ENCODE measurements around the gene GSG1. TPM values are rescaled to one million over a fixed set of nuclear protein-coding genes. Genes with fewer than 3 reads are reported as not detected.
A peak's percentile ranks its signal among the peaks of the same experiment; 100 is the strongest.

GSG1 gene
- total and polyA plus RNA-seq, 2 of the 8 experiments (the other 6 are each of a cell fraction or from before 2014, with no cell fraction given), result 0.89 to 1.4 TPM

DNA sequence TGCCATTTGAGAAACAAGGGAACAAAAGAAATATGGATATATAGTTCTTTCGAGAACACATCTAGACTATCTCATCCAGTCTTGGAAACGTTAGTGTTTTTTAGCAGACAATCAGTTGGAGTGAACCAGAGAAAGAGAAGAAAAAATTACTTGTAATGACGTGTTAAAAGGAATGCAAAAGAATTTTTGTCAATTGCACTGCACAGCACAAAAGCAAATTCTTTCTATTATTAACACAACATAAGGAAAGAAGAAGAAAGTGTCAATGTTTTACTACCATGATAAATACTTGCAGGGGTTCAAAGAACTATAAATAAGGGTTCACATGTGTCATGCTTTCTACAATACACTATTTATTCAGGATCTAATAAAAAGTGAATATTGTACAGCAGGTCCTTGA lies 27.5 kb upstream of the GSG1 start:
- H3K23ac ChIP-seq (ENCODE audit: insufficient read length), result no peak overlapping the region
- no peaks in the 10 kb centered on the region for H3K36me3 ChIP-seq (ENCODE audit: control insufficient read depth in 2 of 4, insufficient read depth in 4 of 4, low read length in 3 of 4)
- H2AFZ ChIP-seq (ENCODE audit: low read length), result no peak overlapping the region
- H4K20me1 ChIP-seq (replicated peaks in 1 of 2; ENCODE audit: control insufficient read depth in 1 of 2, insufficient read depth in 2 of 2, low read length in 2 of 2), result no peaks in the 10 kb centered on the region
- H2BK120ac ChIP-seq (replicated peaks; ENCODE audit: low read depth, low read length), result no peak overlapping the region
- H3K4me3 ChIP-seq (ENCODE audit: extremely low read depth in 1 of 4, insufficient read depth in 2 of 4, low read depth in 3 of 4, low read length in 4 of 4), result no peak overlapping the region
- CTCF ChIA-PET (ENCODE audit: partially characterized antibody), result no interaction called here
- WGBS, 2 experiments (ENCODE audit: extremely low coverage in 1 of 2, insufficient coverage in 1 of 2, insufficient read length in 1 of 2, insufficient replicate concordance in 2 of 2, low coverage in 1 of 2, low lambda C conversion rate in 2 of 2, missing lambda C conversion rate in 1 of 2), result 90% methylated on average over 3 of the region's 3 CpGs; no CpG with 5 or more reads in 1 of the 2 experiments
- no peak overlapping the region for H4K5ac ChIP-seq (ENCODE audit: insufficient read length, low read depth, low read length)
- H3K18ac ChIP-seq (ENCODE audit: extremely low read depth, low read length), result no peak overlapping the region
- no peaks in the 10 kb centered on the region for H3K9me3 ChIP-seq (ENCODE audit: insufficient read depth in 2 of 2, low read depth in 1 of 2, low read length in 1 of 2)
- peaks cover 0 to 7% (median 4%) of the 10 kb centered on the region in 4 experiments; a peak in 3 of 7 replicates for H3K4me1 ChIP-seq (replicated peaks in 1 of 4; ENCODE audit: control insufficient read depth in 3 of 4, insufficient read depth in 4 of 4, low read length in 3 of 4)
- H4K91ac ChIP-seq (replicated peaks; ENCODE audit: insufficient read length, low read length), result no peak overlapping the region
- POLR2A ChIA-PET (ENCODE audit: partially characterized antibody), result no interaction called here
- H3K14ac ChIP-seq (ENCODE audit: insufficient read length), result no peak overlapping the region
- H4K8ac ChIP-seq (ENCODE audit: extremely low read depth, insufficient read depth, low read length), result no peak overlapping the region
- no peak for FAIRE-seq
- H2AK5ac ChIP-seq (ENCODE audit: low read depth, low read length), result 0 out of 2 replicates have a peak overlapping the region, but pooled peaks have one; percentile 67
- no peak overlapping the region for H3K9ac ChIP-seq (replicated peaks in 1 of 4; ENCODE audit: extremely low read depth in 1 of 4, low read depth in 3 of 4, low read length in 3 of 4)
- H3K27ac ChIP-seq (ENCODE audit: low read depth, low read length), result no peak overlapping the region
- H3K4ac ChIP-seq (replicated peaks; ENCODE audit: insufficient read length, low read depth, low read length), result no peak overlapping the region
- no peak overlapping the region for H2BK12ac ChIP-seq (ENCODE audit: low read depth, low read length)
- no peaks in the 10 kb centered on the region for H3K27me3 ChIP-seq (replicated peaks in 1 of 4; ENCODE audit: control insufficient read depth in 3 of 4, extremely low read depth in 1 of 4, insufficient read depth in 3 of 4, low read length in 3 of 4)
- H2BK15ac ChIP-seq (ENCODE audit: low read length), result no peak overlapping the region
- H3K79me2 ChIP-seq (ENCODE audit: control insufficient read depth in 1 of 2, insufficient read depth in 2 of 2, low read length in 2 of 2), result no peaks in the 10 kb centered on the region
- H2BK5ac ChIP-seq (ENCODE audit: low read depth, low read length), result no peak overlapping the region
- H3K79me1 ChIP-seq (ENCODE audit: low read depth, low read length), result no peaks in the 10 kb centered on the region
- H3K56ac ChIP-seq (replicated peaks; ENCODE audit: insufficient read length, low read depth, low read length), result no peak overlapping the region
- no peak for DNase-seq (ENCODE audit: low read depth in 1 of 2, low spot score in 2 of 2)
- H3K23me2 ChIP-seq (ENCODE audit: low read depth, low read length), result peaks cover under 1% of the 10 kb centered on the region; the same call in 1 of the 2 replicates
- H3K4me2 ChIP-seq (ENCODE audit: insufficient read depth in 1 of 2, low read depth in 2 of 2, low read length in 2 of 2), result no peak overlapping the region
- H2BK20ac ChIP-seq (ENCODE audit: low read length), result no peak overlapping the region
- TF ChIP-seq TCF12 (IDR thresholded peaks at IDR 0.05; ENCODE audit: low read depth, low read length) (no peak), SP2 (IDR thresholded peaks at IDR 0.05; ENCODE audit: low read length) (no peak), RFX5 (IDR thresholded peaks at IDR 0.05; ENCODE audit: borderline replicate concordance, low read depth, low read length) (no peak), NANOG (IDR thresholded peaks at IDR 0.05; ENCODE audit: insufficient read depth, low read depth, low read length, poor library complexity, severe bottlenecking) (no peak), ZNF274 (IDR thresholded peaks at IDR 0.05; ENCODE audit: borderline replicate concordance, extremely low read depth, low read length) (no peak), JUN (IDR thresholded peaks at IDR 0.05; ENCODE audit: low read depth, low read length) (no peak), PHF8 (conservative IDR thresholded peaks at IDR 0.05; ENCODE audit: low read depth, low read length) (no peak), CTBP2 (IDR thresholded peaks at IDR 0.05; ENCODE audit: borderline replicate concordance, insufficient read depth, insufficient read length, low read length) (no peak), SRF (IDR thresholded peaks at IDR 0.05; ENCODE audit: low read depth, low read length) (no peak), RBBP5 (IDR thresholded peaks at IDR 0.05; ENCODE audit: borderline replicate concordance, low read depth, low read length) (no peak), KDM5A (IDR thresholded peaks at IDR 0.05; ENCODE audit: low read length) (no peak)
- TF ChIP-seq, protein P1, sequence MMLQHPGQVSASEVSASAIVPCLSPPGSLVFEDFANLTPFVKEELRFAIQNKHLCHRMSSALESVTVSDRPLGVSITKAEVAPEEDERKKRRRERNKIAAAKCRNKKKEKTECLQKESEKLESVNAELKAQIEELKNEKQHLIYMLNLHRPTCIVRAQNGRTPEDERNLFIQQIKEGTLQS (IDR thresholded peaks at IDR 0.05; ENCODE audit: insufficient read depth, low read depth, low read length), result no peak
- TF ChIP-seq, protein P2, sequence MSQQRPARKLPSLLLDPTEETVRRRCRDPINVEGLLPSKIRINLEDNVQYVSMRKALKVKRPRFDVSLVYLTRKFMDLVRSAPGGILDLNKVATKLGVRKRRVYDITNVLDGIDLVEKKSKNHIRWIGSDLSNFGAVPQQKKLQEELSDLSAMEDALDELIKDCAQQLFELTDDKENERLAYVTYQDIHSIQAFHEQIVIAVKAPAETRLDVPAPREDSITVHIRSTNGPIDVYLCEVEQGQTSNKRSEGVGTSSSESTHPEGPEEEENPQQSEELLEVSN (IDR thresholded peaks at IDR 0.05), result no peak

All from H1 (cell line).